Progenitor cell of endocrine pancreas (in vitro differentiated cells): ENCODE measurements around the gene CD27. TPM values are rescaled to one million over a fixed set of nuclear protein-coding genes. Genes with fewer than 3 reads are reported as not detected.

Source experiments
- DNase-seq: peaks from one replicate; pipeline ENCODE4 v3.0.0; 2021; ENCODE audit warnings: low spot score; ENCODE audit not compliant: unreplicated experiment
- H3K27ac Mint-ChIP-seq: 2 replicates; pipeline ENCODE4 v1.8.0; 2021; ENCODE audit warnings: mild to moderate bottlenecking, moderate library complexity, mixed read lengths
- H3K27me3 Mint-ChIP-seq: 2 replicates; pipeline ENCODE4 v1.8.0; 2021; ENCODE audit warnings: mixed read lengths
- H3K36me3 Mint-ChIP-seq: 2 replicates; pipeline ENCODE4 v1.8.0; 2022; ENCODE audit warnings: mixed read lengths; ENCODE audit not compliant: insufficient read depth
- H3K4me1 Mint-ChIP-seq: 2 replicates; pipeline ENCODE4 v1.8.0; 2021; ENCODE audit warnings: low read depth, mixed read lengths
- H3K4me3 Mint-ChIP-seq: 2 replicates; pipeline ENCODE4 v1.8.0; 2021; ENCODE audit warnings: low read depth, mild to moderate bottlenecking, moderate library complexity, mixed read lengths
- H3K9me3 Mint-ChIP-seq: 2 replicates; pipeline ENCODE4 v1.8.0; 2021; ENCODE audit warnings: low read depth, mixed read lengths
- CTCF ChIP-seq: fragments of 200-600 bp; sonication (generic); IDR thresholded peaks from one replicate; pipeline ENCODE4 v1.5.0; 2021; ENCODE audit warnings: antibody characterized with exemption, mild to moderate bottlenecking; ENCODE audit not compliant: unreplicated experiment
- total RNA-seq: library from RNA; stranded (reverse); gene quantifications from 2 replicates; pipeline ENCODE4 v1.2.1, GENCODE V29; 2021

The CD27 gene
- total RNA-seq, 1 donor from 2014 or later: not detected

- Mint-ChIP-seq H3K27ac (no peak overlapping the region), H3K27me3 (peaks cover 3% of the 10 kb centered on the region), H3K36me3 (no peaks in the 10 kb centered on the region), H3K4me3 (no peak overlapping the region), H3K9me3 (peaks cover 10% of the 10 kb centered on the region), H3K4me1 (peaks cover 4% of the 10 kb centered on the region)
- no peak for TF ChIP-seq CTCF
- no peak for DNase-seq
Observed at GRCh38 chr12:6407236-6407954, 37.4 kb upstream of the CD27 start.

- Mint-ChIP-seq H3K4me1 (peaks cover 6% of the 10 kb centered on the region), H3K27me3 (peaks cover 6% of the 10 kb centered on the region), H3K4me3 (no peak overlapping the region), H3K36me3 (no peaks in the 10 kb centered on the region), H3K9me3 (peaks cover 7% of the 10 kb centered on the region), H3K27ac (no peak overlapping the region)
- no peak for TF ChIP-seq CTCF
- DNase-seq: no peak
Observed at GRCh38 chr12:6416596-6416995, 28.2 kb upstream of the CD27 start.

GRCh38 chr12:6418796-6419195 lies 26.0 kb upstream of the CD27 start:
- Mint-ChIP-seq H3K4me3 (no peak overlapping the region), H3K9me3 (peaks cover 7% of the 10 kb centered on the region), H3K27ac (no peak overlapping the region), H3K4me1 (peaks cover 5% of the 10 kb centered on the region), H3K27me3 (peaks cover 9% of the 10 kb centered on the region), H3K36me3 (no peaks in the 10 kb centered on the region)
- DNase-seq: no peak
- no peak for TF ChIP-seq CTCF

GRCh38 chr12:6420364-6420763 lies 24.4 kb upstream of the CD27 start:
- Mint-ChIP-seq H3K27ac (no peak overlapping the region), H3K9me3 (peaks cover 7% of the 10 kb centered on the region), H3K4me3 (no peak overlapping the region), H3K27me3 (peaks cover 15% of the 10 kb centered on the region), H3K4me1 (peaks cover 5% of the 10 kb centered on the region), H3K36me3 (no peaks in the 10 kb centered on the region)
- DNase-seq: no peak
- TF ChIP-seq CTCF: no peak

- H3K4me1 Mint-ChIP-seq: peaks cover 5% of the 10 kb centered on the region
- H3K27ac Mint-ChIP-seq: peak overlapping the region; percentile 62
- peak; percentile 96 for TF ChIP-seq CTCF
- H3K4me3 Mint-ChIP-seq: no peak overlapping the region
- no peaks in the 10 kb centered on the region for H3K36me3 Mint-ChIP-seq
- no peaks in the 10 kb centered on the region for H3K9me3 Mint-ChIP-seq
- peak; percentile 54 for DNase-seq
- peaks cover 12% of the 10 kb centered on the region for H3K27me3 Mint-ChIP-seq
Observed at GRCh38 chr12:6423267-6424007, 21.3 kb upstream of the CD27 start.
